ENCODE measurements around the gene MXRA5. TPM values are rescaled to one million over a fixed set of nuclear protein-coding genes. Genes with fewer than 3 reads are reported as not detected.

MXRA5 gene
- total RNA-seq, 1 experiment from 2014 or later: not detected

GRCh38 chrX:3263681-3264126 lies 82.7 kb downstream of the MXRA5 start:
- ATAC-seq (no peak), DNase-seq (no peak)
- Histone ChIP-seq H3K4me2 (ENCODE audit: low read length) (no peak overlapping the region), H3F3A (ENCODE audit: low read length, unreplicated experiment) (no peaks in the 10 kb centered on the region), H3K9me2 (replicated peaks; ENCODE audit: low read length) (no peaks in the 10 kb centered on the region), H3K27ac (ENCODE audit: low read length) (no peak overlapping the region), H4K20me1 (ENCODE audit: low read length) (no peaks in the 10 kb centered on the region), H3K27me3 (ENCODE audit: low read length) (no peaks in the 10 kb centered on the region), H3K36me3 (ENCODE audit: low read depth, low read length) (no peaks in the 10 kb centered on the region), H3K9ac (ENCODE audit: low read length) (no peak overlapping the region), H3K4me3 (ENCODE audit: low read length) (no peak overlapping the region), H3K9me3 (ENCODE audit: low read length) (no peaks in the 10 kb centered on the region), H2AFZ (ENCODE audit: low read length) (no peak overlapping the region), H3K4me1 (ENCODE audit: insufficient read depth, low read length) (peaks cover 8% of the 10 kb centered on the region), H3K79me2 (ENCODE audit: low read length) (no peaks in the 10 kb centered on the region)
- intact Hi-C loops (cut with micrococcal nuclease): no loop called here
- no TSS peak for BruUV-seq (replicated peaks)
- TF ChIP-seq, protein P1, sequence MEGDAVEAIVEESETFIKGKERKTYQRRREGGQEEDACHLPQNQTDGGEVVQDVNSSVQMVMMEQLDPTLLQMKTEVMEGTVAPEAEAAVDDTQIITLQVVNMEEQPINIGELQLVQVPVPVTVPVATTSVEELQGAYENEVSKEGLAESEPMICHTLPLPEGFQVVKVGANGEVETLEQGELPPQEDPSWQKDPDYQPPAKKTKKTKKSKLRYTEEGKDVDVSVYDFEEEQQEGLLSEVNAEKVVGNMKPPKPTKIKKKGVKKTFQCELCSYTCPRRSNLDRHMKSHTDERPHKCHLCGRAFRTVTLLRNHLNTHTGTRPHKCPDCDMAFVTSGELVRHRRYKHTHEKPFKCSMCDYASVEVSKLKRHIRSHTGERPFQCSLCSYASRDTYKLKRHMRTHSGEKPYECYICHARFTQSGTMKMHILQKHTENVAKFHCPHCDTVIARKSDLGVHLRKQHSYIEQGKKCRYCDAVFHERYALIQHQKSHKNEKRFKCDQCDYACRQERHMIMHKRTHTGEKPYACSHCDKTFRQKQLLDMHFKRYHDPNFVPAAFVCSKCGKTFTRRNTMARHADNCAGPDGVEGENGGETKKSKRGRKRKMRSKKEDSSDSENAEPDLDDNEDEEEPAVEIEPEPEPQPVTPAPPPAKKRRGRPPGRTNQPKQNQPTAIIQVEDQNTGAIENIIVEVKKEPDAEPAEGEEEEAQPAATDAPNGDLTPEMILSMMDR (conservative IDR thresholded peaks at IDR 0.05; ENCODE audit: low read depth, low read length): no peak
- TF ChIP-seq EZH2phosphoT487 (IDR thresholded peaks at IDR 0.05; ENCODE audit: borderline replicate concordance, low read length): no peak
- no peak for TF ChIP-seq EZH2 (IDR thresholded peaks at IDR 0.05; ENCODE audit: low read length, unreplicated experiment)
- ChIA-PET POLR2A (ENCODE audit: unreplicated experiment) (no interaction called here), CTCF (no interaction called here)

- no TSS peak for BruUV-seq (replicated peaks)
- Histone ChIP-seq H3K4me2 (ENCODE audit: low read length) (peak overlapping the region; percentile 2; the same call in 1 of the 2 replicates), H3K9ac (ENCODE audit: low read length) (no peak overlapping the region), H2AFZ (ENCODE audit: low read length) (no peak overlapping the region), H3K9me2 (replicated peaks; ENCODE audit: low read length) (no peaks in the 10 kb centered on the region), H3K36me3 (ENCODE audit: low read depth, low read length) (no peaks in the 10 kb centered on the region), H3K27ac (ENCODE audit: low read length) (no peak overlapping the region), H3F3A (ENCODE audit: low read length, unreplicated experiment) (no peaks in the 10 kb centered on the region), H3K27me3 (ENCODE audit: low read length) (peaks cover 2% of the 10 kb centered on the region; the same call in 1 of the 2 replicates), H3K4me3 (ENCODE audit: low read length) (no peak overlapping the region), H3K79me2 (ENCODE audit: low read length) (no peaks in the 10 kb centered on the region), H3K4me1 (ENCODE audit: insufficient read depth, low read length) (peaks cover 8% of the 10 kb centered on the region), H3K9me3 (ENCODE audit: low read length) (no peaks in the 10 kb centered on the region), H4K20me1 (ENCODE audit: low read length) (no peaks in the 10 kb centered on the region)
- DNase-seq (peak; percentile 63), ATAC-seq (peak; percentile 61)
- POLR2A ChIA-PET (ENCODE audit: unreplicated experiment): no interaction called here
- intact Hi-C loops (cut with micrococcal nuclease): no loop called here
- TF ChIP-seq EZH2 (IDR thresholded peaks at IDR 0.05; ENCODE audit: low read length, unreplicated experiment) (no peak), EZH2phosphoT487 (IDR thresholded peaks at IDR 0.05; ENCODE audit: borderline replicate concordance, low read length) (no peak)
- TF ChIP-seq, protein P1 (conservative IDR thresholded peaks at IDR 0.05; ENCODE audit: low read depth, low read length): no peak
- CTCF ChIA-PET: no interaction called here
Observed at GRCh38 chrX:3262901-3263300, 83.6 kb downstream of the MXRA5 start.
